Uterus (tissue), 2 donors: ENCODE results near the gene SEC16A.

Experiments used
- POLR2A ChIP-seq, 2 donors: fragments of 450-650 bp; IDR thresholded peaks; one replicate each; pipeline ENCODE4 v1.6.1; 2016; ENCODE audit warnings: antibody characterized with exemption in 2 of 2, mild to moderate bottlenecking in 1 of 2, moderate library complexity in 1 of 2
- TF ChIP-seq, protein P1 (sequence below), 4 experiments: fragments of 200-600 bp in 2 of 4; fragments of 450-650 bp in 2 of 4; sonication (generic) in 2 of 4; IDR thresholded peaks; one replicate each; pipeline ENCODE4 v1.5.1; 2016 to 2019; ENCODE audit warnings: antibody characterized with exemption in 4 of 4, mild to moderate bottlenecking in 2 of 4, moderate library complexity in 1 of 4

DNA sequence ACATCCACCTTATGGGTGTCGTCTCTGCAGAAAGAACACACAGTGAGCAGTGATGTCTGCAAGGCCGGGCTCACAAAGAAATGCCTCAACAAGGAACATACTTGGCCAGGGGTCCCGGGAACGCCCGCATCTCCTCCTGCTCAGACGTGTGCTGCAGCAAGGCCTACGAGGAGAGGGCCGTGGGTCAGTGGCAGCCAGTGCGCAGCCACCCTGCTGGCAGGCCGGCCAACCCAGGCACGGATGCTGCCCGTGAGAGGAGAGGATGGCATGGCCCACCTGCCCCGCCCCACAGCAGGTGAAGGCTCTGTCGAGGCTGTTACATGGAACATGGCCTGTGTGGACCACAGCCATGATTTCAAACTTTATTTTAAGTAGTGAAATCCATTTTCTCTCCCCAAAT lies 19.3 kb downstream of the SEC16A start:
- TF ChIP-seq POLR2A (IDR thresholded peaks at IDR 0.05): no peak
- TF ChIP-seq, protein P1, sequence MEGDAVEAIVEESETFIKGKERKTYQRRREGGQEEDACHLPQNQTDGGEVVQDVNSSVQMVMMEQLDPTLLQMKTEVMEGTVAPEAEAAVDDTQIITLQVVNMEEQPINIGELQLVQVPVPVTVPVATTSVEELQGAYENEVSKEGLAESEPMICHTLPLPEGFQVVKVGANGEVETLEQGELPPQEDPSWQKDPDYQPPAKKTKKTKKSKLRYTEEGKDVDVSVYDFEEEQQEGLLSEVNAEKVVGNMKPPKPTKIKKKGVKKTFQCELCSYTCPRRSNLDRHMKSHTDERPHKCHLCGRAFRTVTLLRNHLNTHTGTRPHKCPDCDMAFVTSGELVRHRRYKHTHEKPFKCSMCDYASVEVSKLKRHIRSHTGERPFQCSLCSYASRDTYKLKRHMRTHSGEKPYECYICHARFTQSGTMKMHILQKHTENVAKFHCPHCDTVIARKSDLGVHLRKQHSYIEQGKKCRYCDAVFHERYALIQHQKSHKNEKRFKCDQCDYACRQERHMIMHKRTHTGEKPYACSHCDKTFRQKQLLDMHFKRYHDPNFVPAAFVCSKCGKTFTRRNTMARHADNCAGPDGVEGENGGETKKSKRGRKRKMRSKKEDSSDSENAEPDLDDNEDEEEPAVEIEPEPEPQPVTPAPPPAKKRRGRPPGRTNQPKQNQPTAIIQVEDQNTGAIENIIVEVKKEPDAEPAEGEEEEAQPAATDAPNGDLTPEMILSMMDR (IDR thresholded peaks at IDR 0.05): no peak
